SK-N-SH (cell line): Measurements from ENCODE around the gene C19orf73. TPM values are rescaled to one million over a fixed set of nuclear protein-coding genes. Genes with fewer than 3 reads are reported as not detected.
A peak's percentile ranks its signal among the peaks of the same experiment; 100 is the strongest.
"Not testable (repeated sequence)": the region's sequence is repeated elsewhere in the genome, so short reads cannot be mapped to it uniquely, and the experiment has no call there.

ENCODE experiments used
- CTCF ChIA-PET: fragments of 300-600, 350-600 bp; formaldehyde crosslinking; extraction: SDS; loops from one replicate; lab custom pipeline; 2021; lab: Yijun Ruan, JAX
- POLR2A ChIA-PET: fragments of 350-600 bp; sonication (Branson Sonifier 250); formaldehyde crosslinking; extraction: SDS; loops from one replicate; lab custom pipeline; 2020; ENCODE audit warnings: antibody characterized with exemption, inconsistent platforms; lab: Yijun Ruan, JAX
- DNase-seq: peaks from one replicate; pipeline ENCODE4 v3.0.0; 2012
- H2AFZ ChIP-seq: fragments of 200-600 bp; sonication (generic); 2 replicates; pipeline ENCODE4 v1.8.1; 2016; ENCODE audit warnings: antibody characterized with exemption, mild to moderate bottlenecking, low read depth
- H3F3A ChIP-seq: fragments of 200-600 bp; sonication (generic); replicated peaks from 2 replicates; pipeline ENCODE3; 2016; ENCODE audit warnings: antibody characterized with exemption, mild to moderate bottlenecking; ENCODE audit not compliant: insufficient read depth
- H3K27ac ChIP-seq, 2 experiments: fragments of 200-500 bp in 1 of 2; fragments of 200-600 bp in 1 of 2; sonication (Bioruptor generic) in 1 of 2; sonication (generic), shearing (Covaris generic) in 1 of 2; 2 replicates each; pipeline versions ENCODE4 v1.5.1 to v1.6.1; 2014 to 2016; ENCODE audit warnings: low read depth in 2 of 2, inconsistent platforms in 1 of 2, low read length in 1 of 2, mild to moderate bottlenecking in 1 of 2, mixed read lengths in 1 of 2
- H3K27me3 ChIP-seq: fragments of 200-600 bp; sonication (generic), shearing (Covaris generic); 2 replicates; pipeline ENCODE4 v1.6.1; 2016; ENCODE audit warnings: mixed run types; ENCODE audit not compliant: insufficient read depth
- H3K36me3 ChIP-seq, 2 experiments: fragments of 200-500 bp in 1 of 2; fragments of 200-600 bp in 1 of 2; sonication (Bioruptor generic) in 1 of 2; sonication (generic) in 1 of 2; replicated peaks in 1 of 2; 2 replicates each; pipeline versions ENCODE3 to v1.5.1; 2014 to 2016; ENCODE audit warnings: low read length in 1 of 2, mild to moderate bottlenecking in 1 of 2; ENCODE audit not compliant: insufficient read depth in 2 of 2, control insufficient read depth in 1 of 2
- H3K4me1 ChIP-seq, 2 experiments: fragments of 200-500 bp in 1 of 2; fragments of 200-600 bp in 1 of 2; sonication (Bioruptor generic) in 1 of 2; sonication (generic), shearing (Covaris generic) in 1 of 2; 2 replicates each; pipeline versions ENCODE4 v1.5.1 to v1.6.1; 2014 to 2016; ENCODE audit warnings: low read depth in 1 of 2, low read length in 1 of 2, mixed run types in 1 of 2; ENCODE audit not compliant: insufficient read depth in 2 of 2, control insufficient read depth in 1 of 2
- H3K4me2 ChIP-seq: fragments of 200-600 bp; sonication (generic), shearing (Covaris generic); 2 replicates; pipeline ENCODE4 v1.6.1; 2017; ENCODE audit warnings: mixed run types
- H3K4me3 ChIP-seq, 2 experiments: fragments of 200-500 bp in 1 of 2; fragments of 200-600 bp in 1 of 2; sonication (Bioruptor generic) in 1 of 2; sonication (generic), shearing (Covaris generic) in 1 of 2; 2 replicates each; pipeline versions ENCODE4 v1.5.1 to v1.8.1; 2014 to 2016; ENCODE audit warnings: low read depth in 2 of 2, inconsistent platforms in 1 of 2, low read length in 1 of 2, mild to moderate bottlenecking in 1 of 2, mixed read lengths in 1 of 2, moderate library complexity in 1 of 2
- H3K79me2 ChIP-seq: fragments of 200-600 bp; sonication (generic); 2 replicates; pipeline ENCODE4 v1.8.1; 2017; ENCODE audit warnings: mild to moderate bottlenecking; ENCODE audit not compliant: insufficient read depth
- H3K9ac ChIP-seq: fragments of 200-600 bp; sonication (generic); 2 replicates; pipeline ENCODE4 v1.6.1; 2017; ENCODE audit warnings: mixed run types
- H3K9me2 ChIP-seq: fragments of 200-600 bp; sonication (generic); 2 replicates; pipeline ENCODE4 v1.6.1; 2017; ENCODE audit warnings: mixed run types
- H3K9me3 ChIP-seq: fragments of 200-600 bp; sonication (generic); 2 replicates; pipeline ENCODE4 v1.6.1; 2017; ENCODE audit warnings: mixed run types, mild to moderate bottlenecking, moderate library complexity
- H4K20me1 ChIP-seq: fragments of 200-600 bp; sonication (generic); 2 replicates; pipeline ENCODE4 v1.6.1; 2017; ENCODE audit warnings: mild to moderate bottlenecking, mixed run types; ENCODE audit not compliant: insufficient read depth
- CTCF ChIP-seq: fragments of 200-600 bp; sonication (generic); IDR thresholded peaks from 2 replicates; pipeline ENCODE4 v1.6.1; 2017; ENCODE audit warnings: antibody characterized with exemption, mild to moderate bottlenecking, moderate library complexity
- RAD21 ChIP-seq: IDR thresholded peaks from 2 replicates; pipeline ENCODE4 v1.6.1; 2012; ENCODE audit warnings: mild to moderate bottlenecking, low read length
- SMC3 ChIP-seq: IDR thresholded peaks from 2 replicates; pipeline ENCODE4 v1.6.1; 2012; ENCODE audit warnings: low read depth, low read length, improper control_type of control experiment
- ZBTB33 ChIP-seq: IDR thresholded peaks from 2 replicates; pipeline ENCODE4 v1.4.0; 2012; ENCODE audit warnings: low read depth, borderline replicate concordance
- WGBS: methylation state at CpG from one replicate; pipeline ENCODE4 v1.1.6; 2017; ENCODE audit warnings: low lambda C conversion rate; 5-methylcytosine and 5-hydroxymethylcytosine counted together
- polyA plus RNA-seq, 3 experiments: library from polyadenylated mRNA; depleted of rRNA; stranded (reverse); fragments of >200 nt; gene quantifications; 2 replicates each; pipeline ENCODE4 v1.2.3, GENCODE V29; 2012

The C19orf73 gene
- polyA plus RNA-seq, 1 of the 3 experiments (the other 2 are of a cell fraction) = 3.0 TPM

- no peaks in the 10 kb centered on the region for H4K20me1 ChIP-seq
- H2AFZ ChIP-seq = no peak overlapping the region
- POLR2A ChIA-PET = no interaction called here
- H3F3A ChIP-seq = peaks cover 8% of the 10 kb centered on the region
- H3K27ac ChIP-seq = no peak overlapping the region
- H3K27me3 ChIP-seq = no peaks in the 10 kb centered on the region
- H3K4me2 ChIP-seq = no peak overlapping the region
- H3K36me3 ChIP-seq = no peaks in the 10 kb centered on the region
- H3K79me2 ChIP-seq = peaks cover 5% of the 10 kb centered on the region; the same call in 1 of the 2 replicates
- no peak overlapping the region for H3K9ac ChIP-seq
- H3K9me2 ChIP-seq = no peaks in the 10 kb centered on the region
- WGBS = 37% methylated on average over 4 of the region's 4 CpGs
- peaks cover 0 to 4% of the 10 kb centered on the region in 2 experiments; a peak in 1 of 4 replicates for H3K4me1 ChIP-seq
- no peaks in the 10 kb centered on the region for H3K9me3 ChIP-seq
- CTCF ChIA-PET = interaction anchor here (0.6 to 2.2 kb wide), 2 partner anchors 18 to 221 kb away, joined by 3 to 8 read pairs; no protein-coding TSS in a partner anchor
- H3K4me3 ChIP-seq = no peak overlapping the region
- no peak for TF ChIP-seq ZBTB33
- no peak for DNase-seq
Observed at GRCh38 chr19:49080392-49080791, 38.6 kb downstream of the C19orf73 start.

GRCh38 chr19:49074869-49075268 is 44.1 kb downstream of the C19orf73 start:
- TF ChIP-seq RAD21 = peak; percentile 60
- peak; percentile 56 for TF ChIP-seq SMC3
- TF ChIP-seq CTCF = peak; percentile 50
- TF ChIP-seq, all 33 proteins: peak for 3; not testable (repeated sequence) for 30
- H4K20me1 ChIP-seq, H3K27me3 ChIP-seq, POLR2A ChIA-PET, H3K9me2 ChIP-seq, H3K36me3 ChIP-seq, H3K4me1 ChIP-seq, H3K4me2 ChIP-seq, H3K9me3 ChIP-seq, H3K79me2 ChIP-seq, H3K4me3 ChIP-seq, H3K27ac ChIP-seq, H3K9ac ChIP-seq, DNase-seq, H2AFZ ChIP-seq: not testable (repeated sequence)
- CTCF ChIA-PET = interaction anchor here (0.7 to 2.7 kb wide), 13 partner anchors 23 to 411 kb away, joined by 3 to 13 read pairs (median 3); partner anchors contain the start of genes GYS1, HRC and RUVBL2
- 15% methylated on average over 9 of the region's 9 CpGs for WGBS
- peaks cover 21% of the 10 kb centered on the region for H3F3A ChIP-seq
